OCI-LY7 (cell line): ENCODE data around the gene PAPOLB.

Experiments
- CTCF ChIP-seq: fragments of 200-600 bp; sonication (generic); conservative IDR thresholded peaks from 2 replicates; pipeline ENCODE4 v1.5.1; 2014; ENCODE audit warnings: mild to moderate bottlenecking, antibody characterized with exemption, low read length, moderate library complexity, mixed read lengths
- EZH2phosphoT487 ChIP-seq: fragments of 200-600 bp; sonication (generic); IDR thresholded peaks from 2 replicates; pipeline ENCODE4 v1.6.1; 2018; ENCODE audit warnings: low read depth, borderline replicate concordance, mild to moderate bottlenecking, mixed run types, antibody characterized with exemption, low read length, moderate library complexity, mixed read lengths

GRCh38 chr7:4837041-4837802 lies 24.6 kb downstream of the PAPOLB start:
- TF ChIP-seq CTCF = no peak
- no peak for TF ChIP-seq EZH2phosphoT487
